HG02678 (cell line): Measurements from ENCODE around the gene ZNF385A.
"Not testable (repeated sequence)": the region's sequence is repeated elsewhere in the genome, so short reads cannot be mapped to it uniquely, and the experiment has no call there.

Experiments
- ATAC-seq: cut with Tn5 transposase; IDR thresholded peaks from one replicate; pipeline ENCODE4 v1.9.1; 2021; ENCODE audit warnings: mild to moderate bottlenecking, moderate library complexity; ENCODE audit not compliant: unreplicated experiment

Gene ZNF385A

DNA sequence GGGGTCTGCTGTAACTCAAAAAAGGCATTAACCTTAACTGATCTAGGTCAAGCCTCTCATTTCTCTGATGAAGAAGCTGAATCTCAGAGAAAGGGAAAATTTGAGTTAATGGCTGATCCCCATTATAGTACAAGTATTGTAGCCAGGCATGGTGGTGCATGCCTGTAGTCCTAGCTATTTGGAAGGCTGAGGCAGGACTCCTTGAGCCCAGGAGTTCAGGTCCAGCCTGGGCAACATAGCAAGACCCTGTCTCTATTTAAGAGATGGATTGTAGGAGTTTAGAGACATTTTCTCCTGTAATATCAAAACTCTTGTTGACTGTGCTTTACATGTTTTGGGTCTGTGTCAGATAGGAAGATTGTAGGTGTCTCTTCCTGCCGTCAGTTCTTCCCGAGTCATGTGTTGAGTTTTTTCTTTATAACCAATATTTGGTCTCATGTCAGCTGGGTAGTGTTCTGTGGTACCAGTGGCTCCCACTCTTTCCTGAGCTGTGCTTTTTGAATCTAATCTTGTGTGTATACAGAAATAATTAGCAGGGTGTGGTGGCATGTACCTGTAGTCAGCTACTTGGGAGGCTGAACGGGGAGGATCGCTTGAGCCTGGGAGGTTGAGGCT lies 51.0 kb downstream of the ZNF385A start:
- ATAC-seq, result no peak

DNA sequence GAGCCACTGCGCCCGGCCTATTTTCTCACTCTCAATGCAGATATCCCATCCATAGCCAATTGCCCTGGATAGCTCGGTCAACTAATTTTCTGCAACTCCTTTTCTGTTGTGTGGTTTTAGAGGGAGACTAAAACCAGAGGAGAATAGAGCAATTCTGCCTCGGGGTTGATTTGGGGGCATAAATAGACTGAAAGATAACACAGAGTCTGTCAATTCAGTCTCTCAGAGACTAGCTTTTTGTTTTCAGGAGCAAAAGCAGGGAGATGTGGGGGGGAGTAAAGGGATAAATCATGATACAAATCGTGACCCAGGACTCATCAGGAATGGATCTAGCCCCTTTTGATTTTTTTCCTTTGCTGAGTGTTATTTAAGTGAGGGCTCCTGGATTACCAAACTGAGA lies 53.1 kb downstream of the ZNF385A start:
- no peak for ATAC-seq

DNA sequence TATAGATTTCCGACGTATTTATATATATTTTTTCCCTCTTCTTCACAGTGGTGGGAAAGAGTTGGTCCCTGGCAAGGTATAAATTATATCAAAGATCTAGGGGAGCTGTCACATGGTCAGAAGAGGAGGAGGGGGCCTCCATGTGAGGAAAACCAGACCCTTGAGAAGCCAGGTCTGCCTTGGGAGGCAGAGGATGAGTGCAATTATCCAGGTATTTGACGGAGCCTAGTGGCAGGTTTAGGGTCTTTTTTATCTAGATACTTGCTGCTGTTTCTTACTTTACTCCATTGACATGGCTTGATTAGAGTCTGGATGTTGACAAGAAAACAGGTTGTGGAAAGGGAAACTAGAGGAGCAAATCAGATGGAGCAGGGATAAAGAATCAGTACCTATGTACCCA lies 54.1 kb downstream of the ZNF385A start:
- no peak for ATAC-seq

DNA sequence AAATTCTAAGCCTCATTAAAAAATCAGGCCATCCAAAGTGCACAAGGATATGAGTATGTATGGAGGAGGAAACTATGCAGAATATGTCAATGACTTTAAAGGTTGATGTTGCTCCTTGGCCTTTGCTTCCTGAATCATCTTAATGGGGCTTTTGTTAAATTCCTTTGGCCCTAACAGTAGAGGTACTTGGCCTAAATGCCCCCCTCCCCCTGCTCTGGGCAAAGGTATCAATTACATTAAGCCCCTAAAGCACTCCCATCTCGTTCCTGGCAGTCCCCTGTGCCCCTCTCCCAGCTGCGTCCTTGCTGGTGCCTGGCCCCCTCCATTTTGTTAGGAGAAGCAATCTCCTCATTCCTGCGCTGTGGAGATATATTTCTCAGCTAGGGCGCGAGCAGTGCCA lies 54.8 kb downstream of the ZNF385A start:
- ATAC-seq, result no peak

DNA sequence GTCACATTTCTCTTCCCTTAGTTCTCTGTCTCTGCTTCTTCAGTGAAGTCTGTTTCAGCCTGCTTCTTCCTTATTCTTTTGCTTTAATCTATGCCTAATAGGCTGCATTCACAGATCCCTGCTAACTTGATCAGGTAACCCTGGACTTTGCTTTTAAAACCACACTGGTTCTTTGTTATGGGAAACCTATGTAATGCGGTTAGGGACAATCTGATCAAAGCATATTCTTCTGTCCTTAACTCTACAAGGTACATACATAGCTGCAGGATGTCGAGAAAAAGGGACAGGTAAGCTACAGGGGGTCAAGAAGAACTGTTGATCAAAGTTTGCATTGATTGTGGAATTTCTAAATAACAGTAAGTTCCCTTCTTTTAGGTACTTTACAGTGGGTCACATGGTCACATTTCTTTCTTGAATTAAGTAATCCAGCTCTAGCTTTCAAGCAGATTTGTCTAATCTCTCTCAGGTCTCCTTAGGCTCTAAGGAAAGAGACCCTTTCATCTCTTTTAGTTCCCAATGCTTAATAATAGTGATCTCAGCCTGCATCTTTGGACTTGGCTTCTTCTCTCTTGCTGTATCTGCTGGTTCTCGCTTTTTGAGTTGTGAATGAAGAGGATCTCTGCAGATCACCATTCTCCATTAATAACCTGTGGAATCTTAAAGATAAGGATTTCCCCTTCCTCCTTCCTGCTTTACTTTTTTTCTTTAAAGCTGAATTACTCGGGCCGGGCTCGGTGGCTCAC lies 55.8 kb downstream of the ZNF385A start:
- ATAC-seq, result no peak

DNA sequence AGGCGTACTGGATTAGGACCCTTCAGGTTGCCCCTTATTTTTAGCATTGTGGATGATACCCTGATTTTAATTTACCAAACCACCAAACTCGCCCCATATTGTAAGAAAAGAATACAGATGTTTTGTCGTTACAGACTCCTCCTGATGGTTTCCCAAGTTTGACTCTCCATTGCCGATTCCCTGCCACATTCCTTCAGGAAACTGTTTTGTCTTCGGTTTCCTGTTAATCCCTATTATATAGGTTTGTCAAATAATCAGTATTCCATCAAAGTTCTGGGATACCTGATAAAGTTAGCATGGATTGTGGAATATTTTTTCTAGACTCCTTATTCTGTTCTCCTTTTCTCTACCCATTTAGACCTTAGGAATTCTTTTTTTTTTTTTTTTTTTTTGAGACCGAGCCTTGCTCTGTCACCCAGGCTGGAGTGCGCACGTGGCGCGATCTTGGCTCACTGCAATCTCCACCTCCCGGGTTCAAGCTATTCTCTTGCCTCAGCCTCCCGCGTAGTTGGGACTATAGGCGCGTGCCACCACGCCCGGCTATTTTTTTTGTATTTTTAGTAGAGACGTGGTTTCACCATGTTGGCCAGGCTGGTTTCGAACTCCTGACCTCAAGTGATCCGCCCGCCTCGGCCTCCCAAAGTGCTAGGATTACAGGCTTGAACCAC lies 59.0 kb downstream of the ZNF385A start:
- ATAC-seq, result not testable (repeated sequence)

DNA sequence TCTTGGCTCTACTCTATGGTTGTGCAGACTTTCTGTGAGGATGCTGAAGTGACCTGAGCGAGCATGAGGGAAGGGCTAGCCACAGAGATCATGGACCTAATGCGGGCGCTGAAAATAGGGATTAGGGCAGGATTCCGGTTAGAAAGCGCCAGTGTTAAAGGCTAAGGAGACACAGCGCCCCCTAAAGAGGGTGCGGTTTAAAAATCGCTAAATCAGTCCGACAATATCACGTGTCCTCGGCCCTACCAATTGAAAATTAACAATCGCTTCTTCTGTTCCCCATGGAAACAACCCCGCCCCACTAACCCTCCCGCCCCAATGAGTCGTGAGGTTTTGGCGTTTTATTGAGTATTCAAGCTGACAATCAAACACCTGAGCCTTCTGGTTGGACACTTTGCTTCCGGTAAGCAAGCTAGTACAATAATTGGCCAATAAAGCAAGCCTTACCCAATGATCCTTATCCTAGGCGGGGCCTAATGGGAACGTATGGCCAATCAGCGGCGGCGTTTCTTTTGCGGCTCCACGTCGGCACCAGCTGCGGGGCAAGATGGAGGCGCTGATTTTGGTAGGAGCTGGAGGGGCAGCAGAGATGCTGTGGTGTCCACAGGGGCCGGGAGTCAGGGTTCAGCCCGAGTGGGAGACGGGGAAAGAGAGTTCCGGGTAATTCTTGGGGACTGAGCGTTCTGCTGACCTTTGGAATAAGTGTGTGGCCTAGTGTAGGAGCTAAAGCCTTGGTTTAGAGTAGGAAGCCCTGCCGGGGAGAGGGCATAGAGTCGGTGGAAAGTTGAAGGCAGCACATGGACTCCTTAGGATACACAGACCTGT lies 59.7 kb downstream of the ZNF385A start, which contains the start of gene COPZ1:
Gene COPZ1, plus strand, starts transcription at position 515 of the 825 bp plus-strand sequence. Its CDS starts 33 bp downstream, at position 548.
- peak; percentile 98 for ATAC-seq

DNA sequence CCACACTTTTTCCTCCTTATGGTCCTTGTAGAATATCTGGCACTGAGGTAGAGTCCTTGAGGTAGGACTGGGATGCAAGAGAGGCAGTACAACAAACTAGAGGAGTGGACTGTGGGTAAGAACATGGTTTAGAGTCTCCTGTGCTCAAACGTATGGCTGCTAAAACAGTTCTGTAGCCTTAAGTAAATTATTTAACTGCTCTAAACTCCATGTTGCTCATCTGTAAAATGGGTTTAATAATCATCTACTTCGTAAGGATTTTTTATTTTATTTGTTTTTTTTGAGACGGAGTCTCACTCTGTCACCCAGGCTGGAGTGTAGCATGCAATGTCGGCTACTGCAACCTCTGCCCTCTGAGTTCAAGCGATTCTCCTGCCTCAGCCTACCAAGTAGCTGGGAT lies 63.2 kb downstream of the ZNF385A start:
- ATAC-seq, result no peak
